ENCODE data around the gene SERGEF. TPM values are rescaled to one million over a fixed set of nuclear protein-coding genes. Genes with fewer than 3 reads are reported as not detected.

The SERGEF gene
- total RNA-seq, 1 donor from 2014 or later, result 17.6 TPM

DNA sequence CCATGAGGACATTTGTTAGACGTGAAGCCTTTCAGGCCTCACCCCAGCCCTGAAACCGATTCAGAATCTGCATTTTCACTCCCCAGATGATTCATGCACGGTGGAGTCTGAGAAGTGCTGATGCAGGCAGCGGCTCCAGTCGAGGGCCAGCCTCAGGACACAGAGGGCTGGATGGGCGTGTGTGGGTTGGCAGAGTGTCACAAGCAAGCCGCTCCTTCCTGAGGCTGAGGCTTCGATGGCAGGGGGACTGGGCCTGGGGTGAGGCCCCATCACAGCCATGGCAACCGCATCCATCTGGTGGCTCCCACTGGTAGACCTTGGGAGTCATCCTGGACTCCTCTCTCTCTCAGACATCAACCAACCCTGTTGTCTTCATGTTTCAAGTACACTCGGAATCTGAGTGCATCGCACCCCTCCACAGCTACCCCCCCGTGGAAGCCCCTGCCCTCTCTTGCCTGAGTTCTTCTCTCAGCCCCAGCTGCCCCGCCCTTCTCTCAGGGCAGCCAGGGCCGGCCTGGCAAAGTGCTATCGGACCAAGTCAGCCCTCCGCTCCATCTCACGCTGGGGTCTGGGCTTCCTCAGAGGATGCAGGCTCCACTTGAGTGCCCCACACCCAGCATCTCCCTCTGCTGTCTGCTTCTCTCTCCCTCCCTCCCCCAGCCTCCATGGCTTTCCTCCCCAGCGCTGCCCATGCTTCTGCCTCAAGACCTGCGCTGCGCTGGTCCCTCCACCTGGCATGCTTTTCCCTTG is 267.6 kb downstream of the SERGEF start:
- Histone ChIP-seq H3K4me3 (ENCODE audit: insufficient read depth, low read depth, low read length) (no peak overlapping the region), H3K27ac (ENCODE audit: low read depth, low read length) (no peak overlapping the region), H4K20me1 (ENCODE audit: insufficient read depth, low read length) (no peaks in the 10 kb centered on the region), H3K79me2 (ENCODE audit: insufficient read depth, low read length) (no peaks in the 10 kb centered on the region), H2AFZ (ENCODE audit: low read depth, low read length) (no peak overlapping the region), H3K36me3 (ENCODE audit: insufficient read depth, low read length) (no peaks in the 10 kb centered on the region), H3K9ac (ENCODE audit: low read length) (no peak overlapping the region), H3K9me3 (ENCODE audit: insufficient read depth, low read depth, low read length) (no peaks in the 10 kb centered on the region), H3K4me2 (ENCODE audit: low read length) (no peak overlapping the region), H3K4me1 (ENCODE audit: insufficient read depth, low read length) (peaks cover 11% of the 10 kb centered on the region), H3K27me3 (ENCODE audit: insufficient read depth, low read length) (no peaks in the 10 kb centered on the region)
- FAIRE-seq (no peak), DNase-seq (ENCODE audit: low read depth) (no peak)
- H3K4me3 Mint-ChIP-seq (ENCODE audit: unreplicated experiment), result no peak overlapping the region
- H3K27ac Mint-ChIP-seq (ENCODE audit: unreplicated experiment), result no peak overlapping the region
- peaks cover 52% of the 10 kb centered on the region for H3K27me3 Mint-ChIP-seq (ENCODE audit: low read depth, unreplicated experiment)
- no peaks in the 10 kb centered on the region for H3K9me3 Mint-ChIP-seq (ENCODE audit: unreplicated experiment)
- peaks cover 7% of the 10 kb centered on the region for H3K4me1 Mint-ChIP-seq (ENCODE audit: low read depth, unreplicated experiment)
- TF ChIP-seq, protein P1, sequence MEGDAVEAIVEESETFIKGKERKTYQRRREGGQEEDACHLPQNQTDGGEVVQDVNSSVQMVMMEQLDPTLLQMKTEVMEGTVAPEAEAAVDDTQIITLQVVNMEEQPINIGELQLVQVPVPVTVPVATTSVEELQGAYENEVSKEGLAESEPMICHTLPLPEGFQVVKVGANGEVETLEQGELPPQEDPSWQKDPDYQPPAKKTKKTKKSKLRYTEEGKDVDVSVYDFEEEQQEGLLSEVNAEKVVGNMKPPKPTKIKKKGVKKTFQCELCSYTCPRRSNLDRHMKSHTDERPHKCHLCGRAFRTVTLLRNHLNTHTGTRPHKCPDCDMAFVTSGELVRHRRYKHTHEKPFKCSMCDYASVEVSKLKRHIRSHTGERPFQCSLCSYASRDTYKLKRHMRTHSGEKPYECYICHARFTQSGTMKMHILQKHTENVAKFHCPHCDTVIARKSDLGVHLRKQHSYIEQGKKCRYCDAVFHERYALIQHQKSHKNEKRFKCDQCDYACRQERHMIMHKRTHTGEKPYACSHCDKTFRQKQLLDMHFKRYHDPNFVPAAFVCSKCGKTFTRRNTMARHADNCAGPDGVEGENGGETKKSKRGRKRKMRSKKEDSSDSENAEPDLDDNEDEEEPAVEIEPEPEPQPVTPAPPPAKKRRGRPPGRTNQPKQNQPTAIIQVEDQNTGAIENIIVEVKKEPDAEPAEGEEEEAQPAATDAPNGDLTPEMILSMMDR (IDR thresholded peaks at IDR 0.05; ENCODE audit: insufficient read depth, low read depth, low read length), result no peak
- TF ChIP-seq EZH2 (IDR thresholded peaks at IDR 0.05; ENCODE audit: insufficient read depth, low read length), result no peak
- no peaks in the 10 kb centered on the region for H3K36me3 Mint-ChIP-seq (ENCODE audit: low read depth, unreplicated experiment)

- H3K4me3 Mint-ChIP-seq (ENCODE audit: unreplicated experiment), result no peak overlapping the region
- no peaks in the 10 kb centered on the region for H3K9me3 Mint-ChIP-seq (ENCODE audit: unreplicated experiment)
Measured at GRCh38 chr11:17744151-17744940, 268.5 kb downstream of the SERGEF start.

More at GRCh38 chr11:17744151-17744940, 268.5 kb downstream of the SERGEF start:
- no peaks in the 10 kb centered on the region for H3K27me3 ChIP-seq (ENCODE audit: insufficient read depth, low read length)
- no peak for FAIRE-seq
- no peak for TF ChIP-seq EZH2 (IDR thresholded peaks at IDR 0.05; ENCODE audit: insufficient read depth, low read length)
- TF ChIP-seq, protein P1 (IDR thresholded peaks at IDR 0.05; ENCODE audit: insufficient read depth, low read depth, low read length), result no peak
- no peaks in the 10 kb centered on the region for H3K36me3 ChIP-seq (ENCODE audit: insufficient read depth, low read length)
- Mint-ChIP-seq H3K36me3 (ENCODE audit: low read depth, unreplicated experiment) (no peaks in the 10 kb centered on the region), H3K27ac (ENCODE audit: unreplicated experiment) (peak overlapping the region; percentile 65), H3K27me3 (ENCODE audit: low read depth, unreplicated experiment) (peaks cover 43% of the 10 kb centered on the region), H3K4me1 (ENCODE audit: low read depth, unreplicated experiment) (peaks cover 7% of the 10 kb centered on the region)
- peak overlapping the region; percentile 36 for H3K9ac ChIP-seq (ENCODE audit: low read length)
- no peaks in the 10 kb centered on the region for H4K20me1 ChIP-seq (ENCODE audit: insufficient read depth, low read length)
- H3K4me1 ChIP-seq (ENCODE audit: insufficient read depth, low read length), result peaks cover 11% of the 10 kb centered on the region
- no peak overlapping the region for H3K27ac ChIP-seq (ENCODE audit: low read depth, low read length)
- no peak overlapping the region for H3K4me3 ChIP-seq (ENCODE audit: insufficient read depth, low read depth, low read length)
- peak overlapping the region; percentile 47 for H3K4me2 ChIP-seq (ENCODE audit: low read length)
- no peaks in the 10 kb centered on the region for H3K79me2 ChIP-seq (ENCODE audit: insufficient read depth, low read length)
- peak; percentile 20 for DNase-seq (ENCODE audit: low read depth)
- no peak overlapping the region for H2AFZ ChIP-seq (ENCODE audit: low read depth, low read length)
- H3K9me3 ChIP-seq (ENCODE audit: insufficient read depth, low read depth, low read length), result no peaks in the 10 kb centered on the region

Data from astrocyte (in vitro differentiated cells and primary cell).